Dendritic cell treated with granulocyte-macrophage colony-stimulating factor and Interleukin-4, amounts not matched to agents 40 ng/mL and 50 ng/mL, for 4 days (primary cell): ENCODE results near the gene APLP2.

Experiments used
- H3K27ac Mint-ChIP-seq: one replicate; pipeline ENCODE4 v1.8.0; 2022; ENCODE audit warnings: mild to moderate bottlenecking, mixed read lengths
- H3K27me3 Mint-ChIP-seq: one replicate; pipeline ENCODE4 v1.8.0; 2022; ENCODE audit warnings: mild to moderate bottlenecking, mixed read lengths
- H3K36me3 Mint-ChIP-seq: one replicate; pipeline ENCODE4 v1.8.0; 2022; ENCODE audit warnings: low read depth, mixed read lengths
- H3K4me1 Mint-ChIP-seq: one replicate; pipeline ENCODE4 v1.8.0; 2022; ENCODE audit warnings: low read depth, mixed read lengths
- H3K4me3 Mint-ChIP-seq: one replicate; pipeline ENCODE4 v1.8.0; 2022; ENCODE audit warnings: mild to moderate bottlenecking, moderate library complexity, mixed read lengths
- H3K9me3 Mint-ChIP-seq: one replicate; pipeline ENCODE4 v1.8.0; 2022; ENCODE audit warnings: mixed read lengths
- intact Hi-C: fragments of 100-400 bp; cut with micrococcal nuclease; formaldehyde crosslinking; loops from one replicate; pipeline ENCODE4 v1.15.0; 2022

The APLP2 gene

DNA sequence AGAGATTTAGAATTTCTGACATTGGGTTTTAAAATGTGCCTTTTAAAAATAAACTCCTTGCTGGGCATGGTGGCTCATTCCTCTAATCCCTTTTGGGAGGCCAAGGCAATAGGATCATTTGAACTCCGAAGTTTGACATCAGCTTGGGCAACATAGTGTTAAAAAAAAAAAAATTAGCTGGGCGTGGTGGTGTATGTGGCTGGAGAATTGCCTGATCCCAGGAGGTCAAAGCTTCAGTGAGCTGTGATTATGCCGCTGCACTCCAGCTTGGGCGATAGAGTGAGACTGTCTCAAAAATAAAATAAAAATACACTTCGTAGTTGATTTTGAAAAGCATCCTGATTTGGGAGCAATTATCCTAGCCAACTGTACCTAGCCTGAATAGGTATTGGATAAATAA, 3.4 kb upstream of the APLP2 start:
- H3K4me1 Mint-ChIP-seq, result peaks cover 46% of the 10 kb centered on the region
- H3K27me3 Mint-ChIP-seq, result peaks cover under 1% of the 10 kb centered on the region
- intact Hi-C loops, result no loop called here
- peaks cover 20% of the 10 kb centered on the region for H3K36me3 Mint-ChIP-seq
- H3K9me3 Mint-ChIP-seq, result no peaks in the 10 kb centered on the region
- no peak overlapping the region for H3K4me3 Mint-ChIP-seq
- no peak overlapping the region for H3K27ac Mint-ChIP-seq

DNA sequence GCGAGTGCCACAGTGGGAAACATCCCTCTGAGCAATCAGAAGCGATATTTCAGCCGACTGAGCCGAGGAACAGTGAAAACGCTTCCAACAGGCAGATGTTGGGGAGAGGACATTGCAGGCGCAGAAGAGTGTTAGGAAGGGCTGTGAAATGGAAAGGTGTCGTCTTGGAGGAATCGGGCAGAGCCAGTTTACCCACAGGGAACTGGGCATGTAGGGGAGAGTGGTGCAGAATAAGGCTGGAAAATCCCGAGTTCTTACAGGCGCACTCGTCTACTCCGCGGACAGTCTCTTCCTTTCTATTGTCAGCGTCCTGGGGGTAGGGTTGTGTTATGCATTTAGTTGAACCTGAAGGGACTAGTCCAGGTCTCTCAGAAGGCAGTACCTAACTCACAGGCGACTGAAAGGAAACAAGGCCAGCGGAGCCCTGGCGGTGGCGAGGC, 1.1 kb upstream of the APLP2 start:
- Mint-ChIP-seq H3K4me1 (peaks cover 48% of the 10 kb centered on the region), H3K27ac (peak overlapping the region; percentile 95), H3K9me3 (no peaks in the 10 kb centered on the region), H3K27me3 (no peaks in the 10 kb centered on the region), H3K36me3 (peaks cover 20% of the 10 kb centered on the region), H3K4me3 (peak overlapping the region; percentile 82)
- intact Hi-C loops, result loop anchor here (2.0 kb wide), 1 partner anchor 18 kb away; no protein-coding TSS in a partner anchor

DNA sequence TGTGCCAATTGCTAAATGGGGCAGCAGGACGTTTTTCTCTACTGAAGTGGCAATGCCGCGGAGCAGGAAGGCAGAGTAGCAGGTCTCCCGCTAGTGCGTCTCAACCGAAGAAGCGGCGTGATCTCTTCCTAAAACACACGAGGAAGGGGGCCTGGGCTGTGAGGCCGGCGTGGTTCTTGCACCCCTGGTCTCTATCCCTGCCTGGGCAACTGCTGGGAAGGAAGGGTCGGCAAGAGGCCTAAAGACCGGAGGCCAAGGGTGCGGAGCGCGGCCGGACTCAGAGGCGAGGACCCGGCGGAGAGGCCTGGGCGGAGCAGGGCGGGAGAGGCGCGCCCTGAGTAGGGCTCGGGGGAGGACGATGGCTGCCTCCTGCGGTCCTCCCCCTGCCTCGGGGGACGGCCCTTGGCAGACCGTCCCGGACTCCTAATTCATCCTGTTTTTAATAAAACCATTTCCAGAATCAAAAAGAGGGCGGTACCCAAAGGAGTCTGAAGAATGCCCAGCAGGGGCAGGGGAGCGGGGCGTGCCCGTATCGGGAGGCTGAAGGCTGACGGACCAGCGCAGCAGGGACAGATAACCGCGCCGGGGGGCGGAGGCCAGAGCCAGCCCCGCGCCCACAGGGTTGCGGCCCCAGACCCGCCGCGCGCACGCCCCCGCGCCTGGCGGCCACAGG, 572 bp upstream of the APLP2 start:
- Mint-ChIP-seq H3K27me3 (no peaks in the 10 kb centered on the region), H3K36me3 (peaks cover 24% of the 10 kb centered on the region), H3K27ac (peak overlapping the region; percentile 95), H3K4me1 (peaks cover 48% of the 10 kb centered on the region), H3K9me3 (no peaks in the 10 kb centered on the region), H3K4me3 (peak overlapping the region; percentile 82)
- intact Hi-C loops, result loop anchor here (1.0 to 2.0 kb wide), 2 partner anchors 18 to 66 kb away; no protein-coding TSS in a partner anchor

DNA sequence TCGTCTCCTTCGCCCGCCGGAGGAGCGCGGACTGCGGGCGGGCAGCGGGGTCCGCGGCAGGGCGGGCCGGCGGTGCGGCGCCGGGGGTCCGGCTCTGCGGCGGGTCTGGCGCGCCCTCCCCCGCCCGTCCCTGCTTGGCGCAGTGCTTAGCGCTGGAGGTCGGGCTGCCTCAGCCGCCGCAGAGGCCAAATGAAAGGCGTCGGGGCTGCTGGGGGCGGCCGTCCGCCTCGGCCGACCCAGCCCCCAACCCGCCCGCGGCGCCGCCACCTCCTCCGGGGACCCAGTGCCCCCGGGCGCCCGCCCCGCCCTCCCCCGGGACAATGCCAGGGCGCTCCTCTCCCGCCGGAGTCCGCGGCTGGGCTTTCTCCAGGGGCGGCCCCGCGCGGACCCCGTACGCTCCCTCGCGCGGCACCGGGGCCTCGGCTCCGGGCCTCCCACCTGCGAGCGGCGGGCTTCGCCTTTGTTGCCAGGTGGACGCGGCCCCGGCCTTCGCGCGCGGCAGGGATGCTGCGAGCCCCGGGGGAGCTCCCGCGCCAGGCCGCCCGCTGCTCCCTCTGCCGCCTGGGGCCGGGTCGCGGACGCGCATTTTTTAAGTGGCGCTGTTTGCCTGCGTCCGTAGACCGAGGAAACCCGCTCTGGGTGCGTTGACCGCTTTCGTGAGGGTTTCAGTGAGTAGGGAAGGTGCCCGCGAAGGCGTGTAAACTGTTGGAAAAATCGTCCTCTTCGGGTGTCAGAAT, 583 bp downstream of the APLP2 start:
- H3K36me3 Mint-ChIP-seq, result peaks cover 25% of the 10 kb centered on the region
- H3K27ac Mint-ChIP-seq, result peak overlapping the region; percentile 95
- H3K4me1 Mint-ChIP-seq, result peaks cover 38% of the 10 kb centered on the region
- no peaks in the 10 kb centered on the region for H3K27me3 Mint-ChIP-seq
- no peaks in the 10 kb centered on the region for H3K9me3 Mint-ChIP-seq
- intact Hi-C loops, result loop anchor here (5.0 kb wide), 1 partner anchor 52 kb away; no protein-coding TSS in a partner anchor
- H3K4me3 Mint-ChIP-seq, result peak overlapping the region; percentile 82

DNA sequence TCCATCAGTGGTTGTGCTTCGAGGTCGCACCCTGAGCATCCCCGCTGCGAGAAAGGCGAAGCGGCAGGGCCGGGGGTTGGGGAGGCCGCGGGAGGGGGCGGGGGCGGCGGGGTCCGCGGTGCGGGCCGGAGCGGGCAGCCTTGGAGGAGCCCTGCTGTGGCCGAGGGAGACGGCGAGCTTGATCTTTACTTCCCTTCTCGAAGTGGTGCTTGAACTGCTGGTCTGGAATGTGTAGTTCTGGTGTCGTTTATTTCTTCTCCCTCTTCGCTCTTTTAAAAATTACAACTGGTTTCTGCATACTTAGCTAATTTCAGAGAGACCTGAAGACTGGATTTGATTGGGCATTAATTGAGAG, 1.1 kb downstream of the APLP2 start:
- Mint-ChIP-seq H3K4me3 (peak overlapping the region; percentile 79), H3K36me3 (peaks cover 25% of the 10 kb centered on the region), H3K27ac (peak overlapping the region; percentile 95), H3K27me3 (no peaks in the 10 kb centered on the region), H3K4me1 (peaks cover 43% of the 10 kb centered on the region), H3K9me3 (no peaks in the 10 kb centered on the region)
- intact Hi-C loops, result loop anchor here (5.0 kb wide), 1 partner anchor 51 kb away; no protein-coding TSS in a partner anchor

DNA sequence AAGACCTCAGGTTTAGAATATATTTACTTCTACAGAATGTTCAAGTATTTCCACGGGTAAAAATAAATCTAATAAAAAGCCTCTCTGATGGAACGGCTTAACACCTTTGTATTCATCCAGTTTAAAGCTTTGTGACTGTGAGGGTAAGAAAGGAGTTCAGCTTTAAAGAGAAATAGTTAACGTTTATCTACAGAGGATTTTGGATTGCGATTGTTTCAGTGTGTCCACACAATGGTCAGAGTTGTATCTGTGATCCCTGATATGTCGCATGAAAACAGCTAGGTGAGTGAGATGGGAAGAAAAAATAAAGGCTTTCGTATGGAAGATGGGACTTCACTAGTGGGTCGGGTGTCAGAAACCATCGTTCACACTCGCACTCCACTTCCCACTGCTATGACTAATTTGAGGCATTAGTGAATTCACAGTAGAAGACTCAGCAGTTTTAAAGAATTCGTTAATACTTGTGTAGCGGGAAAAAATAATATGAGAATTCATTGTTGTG, 1.6 kb downstream of the APLP2 start:
- intact Hi-C loops, result loop anchor here (5.0 kb wide), 1 partner anchor 51 kb away; no protein-coding TSS in a partner anchor
- no peaks in the 10 kb centered on the region for H3K9me3 Mint-ChIP-seq
- peaks cover 47% of the 10 kb centered on the region for H3K4me1 Mint-ChIP-seq

DNA sequence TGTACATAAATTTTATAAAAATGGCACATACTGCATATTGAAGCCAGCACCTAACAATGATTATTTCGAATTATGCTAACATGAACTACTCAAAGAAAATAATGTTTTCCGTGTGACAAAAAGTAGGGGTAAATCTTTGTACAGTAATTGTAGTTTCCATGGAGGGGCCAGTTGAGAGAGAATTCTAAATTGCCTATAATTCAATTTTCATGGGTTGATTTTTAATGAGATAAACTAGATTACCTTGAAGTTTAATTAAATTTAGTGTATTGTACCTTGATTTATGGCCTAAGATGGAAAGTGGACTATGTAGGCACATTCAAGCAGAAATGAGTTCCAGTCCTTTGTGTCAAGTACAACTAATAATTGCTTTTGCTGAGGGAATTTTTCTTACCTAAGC, 5.0 kb downstream of the APLP2 start:
- intact Hi-C loops, result loop anchor here (5.0 kb wide), 2 partner anchors 38 to 48 kb away; no protein-coding TSS in a partner anchor
- H3K36me3 Mint-ChIP-seq, result peaks cover 37% of the 10 kb centered on the region
- H3K4me3 Mint-ChIP-seq, result no peak overlapping the region
- no peaks in the 10 kb centered on the region for H3K9me3 Mint-ChIP-seq
- no peak overlapping the region for H3K27ac Mint-ChIP-seq
- peaks cover 58% of the 10 kb centered on the region for H3K4me1 Mint-ChIP-seq
- H3K27me3 Mint-ChIP-seq, result no peaks in the 10 kb centered on the region

More for the DNA sequence above, 1.6 kb downstream of the APLP2 start:
- Mint-ChIP-seq H3K4me3 (peak overlapping the region; percentile 79), H3K27me3 (no peaks in the 10 kb centered on the region), H3K27ac (peak overlapping the region; percentile 95), H3K36me3 (peaks cover 28% of the 10 kb centered on the region)

DNA sequence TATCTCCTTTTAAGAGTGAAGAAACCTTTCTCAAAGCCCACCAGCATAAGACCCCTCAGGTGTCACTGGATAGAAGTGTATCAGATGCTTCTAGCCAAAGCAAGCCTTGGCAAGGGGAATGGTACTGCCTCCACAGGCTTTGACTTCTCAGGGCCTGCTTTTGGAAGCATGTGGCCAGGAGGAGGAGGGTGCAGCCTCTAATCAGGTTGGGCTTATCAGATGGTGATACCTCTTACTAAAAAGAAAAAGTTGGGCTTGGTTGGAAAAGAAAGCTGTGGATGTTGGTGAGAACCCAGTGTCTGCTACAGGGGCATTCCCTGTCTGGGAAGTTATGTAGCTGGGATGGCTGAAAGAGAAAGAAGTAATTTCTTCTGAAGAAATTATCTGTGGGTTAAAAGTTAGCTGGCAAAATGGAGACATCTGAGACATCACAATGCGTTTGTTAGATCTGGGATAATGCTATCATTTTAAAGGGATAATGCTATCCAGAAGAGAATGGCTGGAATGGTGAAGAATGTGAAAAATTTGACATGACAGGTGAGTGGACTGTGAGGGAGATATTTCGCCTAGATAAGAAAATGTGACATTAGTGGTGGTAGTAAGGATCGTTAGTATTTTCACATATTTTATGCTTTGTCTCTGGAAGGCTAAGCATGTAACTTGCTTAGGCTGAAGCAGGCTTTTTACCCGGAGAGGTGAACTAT, 7.2 kb downstream of the APLP2 start:
- Mint-ChIP-seq H3K27ac (peak overlapping the region; percentile 61), H3K36me3 (peaks cover 26% of the 10 kb centered on the region), H3K9me3 (no peaks in the 10 kb centered on the region), H3K27me3 (no peaks in the 10 kb centered on the region), H3K4me1 (peaks cover 49% of the 10 kb centered on the region), H3K4me3 (no peak overlapping the region)
- intact Hi-C loops, result loop anchor here (5.0 kb wide), 1 partner anchor 35 kb away; no protein-coding TSS in a partner anchor

DNA sequence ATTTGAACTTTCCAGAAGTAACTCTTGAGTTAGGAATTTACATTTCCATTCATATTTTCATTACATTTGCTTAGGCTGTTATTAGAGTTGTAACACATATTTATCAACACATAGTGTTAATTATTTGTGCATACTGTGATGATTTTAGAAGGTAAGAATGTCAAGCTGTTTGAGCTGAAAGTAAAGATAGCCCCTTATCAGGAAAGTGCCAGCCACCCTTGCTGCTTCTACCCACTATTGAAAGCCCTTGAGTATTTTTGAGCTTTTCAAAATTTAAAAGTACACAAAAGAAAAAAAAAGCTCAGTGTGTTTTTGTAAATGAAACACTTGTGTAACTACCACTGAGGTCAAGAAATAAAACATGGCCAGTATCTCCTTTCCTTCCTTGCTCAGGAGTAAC, 8.0 kb downstream of the APLP2 start:
- Mint-ChIP-seq H3K9me3 (no peaks in the 10 kb centered on the region), H3K36me3 (peaks cover 33% of the 10 kb centered on the region), H3K27ac (no peak overlapping the region), H3K4me1 (peaks cover 44% of the 10 kb centered on the region), H3K27me3 (no peaks in the 10 kb centered on the region), H3K4me3 (no peak overlapping the region)
- intact Hi-C loops, result loop anchor here (5.0 kb wide), 1 partner anchor 35 kb away; no protein-coding TSS in a partner anchor

DNA sequence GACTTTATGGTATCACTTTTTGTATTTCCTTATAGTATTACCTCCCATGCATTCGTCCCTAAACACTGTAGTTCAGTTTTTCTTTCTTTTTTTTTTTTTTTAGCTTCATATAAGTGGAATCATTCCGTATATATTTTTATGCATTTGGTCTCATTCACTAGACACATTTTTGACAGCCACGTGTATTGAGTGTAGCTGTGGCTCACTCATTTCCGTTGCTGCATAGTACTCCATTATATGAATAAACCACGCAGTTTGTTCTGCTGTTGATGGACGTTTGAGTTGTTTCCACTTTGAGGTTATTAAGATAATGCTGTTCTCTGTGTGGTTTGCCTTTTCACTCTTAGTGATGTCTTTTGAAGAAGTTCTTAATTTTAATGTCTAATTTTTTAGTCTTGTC, 8.4 kb downstream of the APLP2 start:
- H3K4me1 Mint-ChIP-seq, result peaks cover 44% of the 10 kb centered on the region
- no peaks in the 10 kb centered on the region for H3K9me3 Mint-ChIP-seq
- H3K4me3 Mint-ChIP-seq, result no peak overlapping the region
- H3K36me3 Mint-ChIP-seq, result peaks cover 33% of the 10 kb centered on the region
- H3K27me3 Mint-ChIP-seq, result no peaks in the 10 kb centered on the region
- H3K27ac Mint-ChIP-seq, result no peak overlapping the region
- intact Hi-C loops, result loop anchor here (5.0 kb wide), 1 partner anchor 34 kb away; no protein-coding TSS in a partner anchor

DNA sequence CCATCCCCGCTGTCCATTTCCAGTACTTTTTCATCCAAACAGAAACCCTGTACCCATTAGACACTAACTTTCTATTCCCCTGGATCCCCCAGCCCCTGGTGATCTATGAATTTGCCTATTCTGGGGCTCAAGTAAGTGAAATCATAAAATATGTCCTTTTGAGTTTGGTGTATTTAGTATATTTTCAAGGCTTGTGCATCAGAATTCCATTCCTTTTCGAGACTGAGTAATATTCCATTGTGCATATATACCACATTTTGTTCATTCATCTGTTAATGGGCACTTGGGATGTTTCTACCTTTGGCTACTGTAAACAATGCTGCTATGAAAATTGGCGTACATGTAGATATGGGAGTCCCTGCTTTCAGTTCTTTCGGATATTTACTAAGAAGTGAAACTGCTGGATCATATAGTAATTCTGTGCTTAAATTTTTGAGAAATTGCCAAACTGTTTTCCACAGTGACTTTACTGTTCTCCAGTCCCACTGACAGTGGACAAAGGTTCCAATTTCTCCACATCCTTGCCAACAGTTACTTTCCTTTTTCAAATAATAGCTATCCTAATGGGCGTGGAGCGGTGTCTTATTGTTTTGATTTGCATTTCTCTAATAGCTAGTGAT, 16.1 kb downstream of the APLP2 start:
- intact Hi-C loops, result no loop called here
- H3K27me3 Mint-ChIP-seq, result no peaks in the 10 kb centered on the region
- peak overlapping the region; percentile 61 for H3K27ac Mint-ChIP-seq
- H3K9me3 Mint-ChIP-seq, result no peaks in the 10 kb centered on the region
- H3K4me3 Mint-ChIP-seq, result peak overlapping the region; percentile 45
- H3K4me1 Mint-ChIP-seq, result peaks cover 56% of the 10 kb centered on the region
- H3K36me3 Mint-ChIP-seq, result peaks cover 7% of the 10 kb centered on the region

DNA sequence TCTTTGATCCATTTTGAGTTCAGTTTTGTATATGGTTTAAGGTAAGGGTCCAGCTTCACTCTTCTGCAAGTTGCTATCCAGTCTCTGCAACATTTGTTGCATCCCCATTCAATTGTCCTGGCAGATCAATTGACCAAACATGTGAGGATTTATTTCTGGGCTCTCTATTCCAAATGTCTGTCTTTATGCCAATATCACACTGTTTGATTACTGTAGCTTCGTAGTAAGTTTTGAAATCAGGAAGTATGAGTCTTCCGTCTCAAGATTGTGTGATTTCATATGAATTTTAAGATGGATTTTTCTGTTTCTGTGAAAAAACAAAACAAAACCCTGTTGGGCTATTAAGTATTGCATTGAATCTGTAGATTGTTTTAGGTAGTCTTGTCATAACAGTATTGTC, 17.0 kb downstream of the APLP2 start:
- Mint-ChIP-seq H3K4me1 (peaks cover 56% of the 10 kb centered on the region), H3K36me3 (peaks cover 7% of the 10 kb centered on the region), H3K27me3 (no peaks in the 10 kb centered on the region), H3K9me3 (no peaks in the 10 kb centered on the region), H3K4me3 (no peak overlapping the region), H3K27ac (peak overlapping the region; percentile 61)
- intact Hi-C loops, result no loop called here

DNA sequence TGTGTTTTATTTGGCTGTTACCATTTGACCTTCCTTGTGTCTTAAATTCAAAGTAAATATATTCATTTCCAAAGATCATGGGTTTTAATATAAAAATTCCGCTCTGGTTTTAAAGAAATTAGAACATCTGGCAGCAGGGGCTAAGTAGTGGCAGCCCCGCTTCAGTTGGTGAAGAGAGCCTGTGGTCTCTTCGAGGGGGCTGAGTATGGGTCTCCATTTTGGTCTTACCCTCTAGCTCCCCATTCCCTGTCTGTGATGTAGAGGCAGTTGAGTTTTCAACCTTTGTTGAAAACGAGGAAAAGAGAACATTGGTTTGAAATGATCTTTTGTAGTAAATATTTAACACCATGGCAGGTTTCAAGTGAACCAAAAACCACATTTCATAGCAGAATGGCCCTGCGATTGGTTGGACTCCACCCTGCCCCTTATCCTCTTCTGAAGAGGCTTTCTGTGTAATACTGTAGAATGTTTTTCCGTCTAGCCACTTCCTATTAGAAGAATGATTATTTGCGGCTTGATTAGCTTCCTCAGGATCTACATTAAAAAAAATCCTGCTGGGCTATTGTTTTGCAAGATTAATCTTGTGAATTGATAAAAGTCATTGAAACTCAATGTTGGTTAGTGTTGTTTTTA, 17.7 kb downstream of the APLP2 start:
- peak overlapping the region; percentile 81 for H3K27ac Mint-ChIP-seq
- H3K9me3 Mint-ChIP-seq, result no peaks in the 10 kb centered on the region
- peaks cover 56% of the 10 kb centered on the region for H3K4me1 Mint-ChIP-seq
- peaks cover 3% of the 10 kb centered on the region for H3K36me3 Mint-ChIP-seq
- intact Hi-C loops, result no loop called here
- H3K4me3 Mint-ChIP-seq, result peak overlapping the region; percentile 49
- no peaks in the 10 kb centered on the region for H3K27me3 Mint-ChIP-seq
